ES-I3 (cell line): ENCODE data around the gene BHLHE40.

ENCODE experiments used
- H3K36me3 ChIP-seq: 2 replicates; pipeline ENCODE4 v1.6.1; 2013; ENCODE audit warnings: mild to moderate bottlenecking, low read length, control low read depth, moderate library complexity; ENCODE audit not compliant: insufficient read depth
- H3K4me1 ChIP-seq: 2 replicates; pipeline ENCODE4 v1.6.1; 2013; ENCODE audit warnings: mild to moderate bottlenecking, control low read depth, low read length; ENCODE audit not compliant: insufficient read depth
- H3K9ac ChIP-seq: 2 replicates; pipeline ENCODE4 v1.6.1; 2013; ENCODE audit warnings: low read depth, mild to moderate bottlenecking, low read length, moderate library complexity
- H3K9me3 ChIP-seq: 2 replicates; pipeline ENCODE4 v1.6.1; 2013; ENCODE audit warnings: mild to moderate bottlenecking, low read length, moderate library complexity; ENCODE audit not compliant: control insufficient read depth, insufficient read depth

Gene BHLHE40

DNA sequence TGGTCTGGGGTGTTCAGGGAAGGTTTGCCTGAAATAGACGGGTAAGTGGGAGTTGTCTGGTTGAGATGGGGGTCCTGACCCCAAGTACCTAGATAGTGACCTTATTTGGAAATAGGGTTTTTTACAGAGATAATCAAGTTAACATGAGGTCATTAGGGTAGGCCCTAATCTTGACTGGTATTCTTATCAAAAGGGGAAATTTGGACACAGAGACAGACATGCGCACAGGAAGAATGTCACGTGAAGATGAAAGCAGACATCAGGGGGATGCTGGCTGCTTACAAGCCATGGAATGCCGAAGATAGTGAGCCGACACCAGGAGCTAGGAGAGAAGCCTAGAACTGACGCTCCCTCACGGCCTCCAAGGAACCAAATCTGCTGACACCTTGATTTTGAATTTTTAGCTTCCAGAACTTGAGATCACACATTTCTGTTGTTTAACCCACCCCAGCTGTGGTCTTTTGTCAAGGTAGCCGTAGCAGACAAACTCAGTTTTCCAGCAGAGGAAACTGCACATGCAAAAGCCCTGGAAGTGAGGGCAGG, 17.1 kb downstream of the BHLHE40 start:
- Histone ChIP-seq H3K9ac (no peak overlapping the region), H3K36me3 (no peaks in the 10 kb centered on the region), H3K4me1 (peaks cover 33% of the 10 kb centered on the region), H3K9me3 (no peaks in the 10 kb centered on the region)

DNA sequence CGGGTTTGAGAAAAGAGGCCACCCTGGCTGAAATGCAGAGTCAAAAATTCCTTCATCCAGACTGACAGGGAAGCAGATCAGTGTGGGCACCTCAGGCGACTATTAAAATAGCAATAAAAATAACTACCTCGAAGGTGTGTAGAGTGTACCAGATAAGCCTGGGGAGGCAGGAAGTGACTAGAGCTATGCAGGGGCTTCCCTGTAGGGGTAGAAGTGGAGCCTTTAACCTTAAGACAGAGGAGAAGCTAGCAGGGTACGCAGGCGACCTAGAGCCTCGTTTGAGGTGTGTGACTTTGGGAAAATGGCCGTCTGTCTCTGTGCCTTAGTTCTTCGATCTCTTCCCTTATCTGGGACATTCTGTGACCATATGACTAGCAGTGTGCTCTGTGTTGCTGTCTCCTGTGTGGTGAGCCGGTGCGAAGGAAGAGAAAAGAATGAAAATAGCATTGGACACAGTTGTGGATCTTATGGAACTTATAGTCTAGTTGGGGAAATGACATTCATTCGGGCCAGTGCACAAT, 17.6 kb downstream of the BHLHE40 start:
- no peaks in the 10 kb centered on the region for H3K9me3 ChIP-seq
- H3K9ac ChIP-seq: no peak overlapping the region
- no peaks in the 10 kb centered on the region for H3K36me3 ChIP-seq
- peaks cover 33% of the 10 kb centered on the region for H3K4me1 ChIP-seq

DNA sequence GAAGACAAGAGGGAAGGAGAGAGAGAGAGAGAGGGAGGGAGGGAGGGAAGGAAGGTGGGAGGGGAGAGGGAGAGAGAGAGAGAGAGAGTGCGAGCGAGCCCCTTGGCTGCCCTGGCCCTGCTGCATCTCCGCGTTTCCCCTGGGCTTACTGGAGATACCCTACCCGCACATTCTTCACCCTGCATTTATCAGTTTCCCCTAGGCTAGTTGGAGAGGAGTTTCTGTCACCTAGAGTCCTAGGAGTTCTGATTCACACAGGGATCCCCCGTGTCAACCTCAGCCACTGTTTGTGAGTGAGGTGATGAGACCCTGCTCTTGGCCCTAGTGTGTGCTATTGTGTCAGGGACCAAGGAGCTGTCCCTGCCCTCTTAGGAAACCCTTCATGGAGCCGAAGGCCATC, 18.7 kb downstream of the BHLHE40 start:
- Histone ChIP-seq H3K4me1 (peaks cover 39% of the 10 kb centered on the region), H3K9me3 (no peaks in the 10 kb centered on the region), H3K9ac (no peak overlapping the region), H3K36me3 (no peaks in the 10 kb centered on the region)

DNA sequence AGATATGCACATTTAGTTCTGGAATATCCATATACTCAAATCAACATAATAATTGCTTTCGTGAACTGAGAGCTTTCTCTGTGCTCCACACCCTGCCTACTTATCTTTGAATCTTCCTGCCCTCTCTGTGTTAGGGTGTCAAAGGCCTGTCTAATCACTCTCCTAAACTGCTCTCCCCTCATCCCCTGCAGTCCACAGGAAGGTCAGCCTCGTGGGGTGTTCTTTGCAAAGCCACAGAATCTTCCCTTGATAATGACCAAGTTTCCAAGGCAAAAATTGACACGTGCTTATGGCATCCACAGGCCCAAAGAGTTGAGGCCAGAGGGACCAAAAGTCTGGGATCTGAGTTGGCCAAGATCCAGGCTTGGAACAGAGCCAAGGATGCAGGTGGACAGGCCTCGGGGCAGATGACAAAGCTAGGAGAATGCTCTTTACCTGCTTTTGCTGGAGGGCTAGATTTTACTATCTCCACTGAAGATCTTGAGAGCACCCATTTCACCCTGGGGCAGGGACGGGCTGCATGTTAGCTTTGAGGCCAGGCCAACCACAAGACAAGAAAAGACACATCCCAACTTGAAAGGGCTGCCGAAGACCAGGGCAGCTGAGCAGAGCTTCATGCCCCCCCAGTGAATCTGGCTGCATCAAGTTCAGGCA, 20.4 kb downstream of the BHLHE40 start:
- H3K9ac ChIP-seq: no peak overlapping the region

DNA sequence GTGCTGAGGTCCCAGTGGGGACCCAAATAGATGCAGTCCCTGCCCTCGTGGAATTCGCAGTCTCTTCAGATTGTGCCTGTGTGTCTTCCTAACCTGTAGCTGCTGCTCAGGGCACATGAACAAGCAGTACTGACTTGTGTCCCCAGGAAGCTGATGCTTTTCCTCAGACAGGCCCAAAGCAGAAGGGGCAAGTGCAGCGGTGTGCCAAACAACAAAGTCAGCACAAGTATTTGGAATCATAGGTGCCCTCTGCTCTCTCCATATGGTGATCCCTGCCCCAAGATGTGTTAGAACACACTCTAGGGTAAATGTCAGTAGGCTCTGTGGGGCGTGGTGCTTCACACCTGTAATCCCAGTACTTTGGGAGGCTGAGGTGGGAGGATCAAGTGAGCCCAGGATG, 21.9 kb downstream of the BHLHE40 start:
- peaks cover 24% of the 10 kb centered on the region for H3K4me1 ChIP-seq
- no peak overlapping the region for H3K9ac ChIP-seq
- H3K36me3 ChIP-seq: no peaks in the 10 kb centered on the region
- no peaks in the 10 kb centered on the region for H3K9me3 ChIP-seq

More for the DNA sequence above, 20.4 kb downstream of the BHLHE40 start:
- peaks cover 39% of the 10 kb centered on the region for H3K4me1 ChIP-seq
- no peaks in the 10 kb centered on the region for H3K9me3 ChIP-seq
- no peaks in the 10 kb centered on the region for H3K36me3 ChIP-seq

DNA sequence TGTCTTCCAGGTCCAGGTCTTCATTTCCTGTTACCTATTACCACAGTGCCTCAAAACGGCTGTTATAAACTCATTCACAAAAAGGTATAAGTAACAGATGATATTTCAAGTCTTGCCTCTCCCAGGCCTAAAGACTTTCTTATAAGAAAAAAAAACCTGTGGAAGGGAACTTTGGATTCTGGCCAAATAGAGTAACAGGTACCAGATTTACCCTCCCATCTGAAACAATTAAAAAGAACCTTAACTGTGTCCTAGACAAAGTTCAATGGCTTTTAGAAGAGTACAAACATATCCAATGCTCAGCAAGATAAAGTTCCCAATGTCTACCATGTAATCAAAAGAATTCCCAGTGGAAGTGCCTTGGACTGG, 22.6 kb downstream of the BHLHE40 start:
- Histone ChIP-seq H3K36me3 (no peaks in the 10 kb centered on the region), H3K4me1 (peaks cover 19% of the 10 kb centered on the region), H3K9me3 (no peaks in the 10 kb centered on the region), H3K9ac (no peak overlapping the region)

DNA sequence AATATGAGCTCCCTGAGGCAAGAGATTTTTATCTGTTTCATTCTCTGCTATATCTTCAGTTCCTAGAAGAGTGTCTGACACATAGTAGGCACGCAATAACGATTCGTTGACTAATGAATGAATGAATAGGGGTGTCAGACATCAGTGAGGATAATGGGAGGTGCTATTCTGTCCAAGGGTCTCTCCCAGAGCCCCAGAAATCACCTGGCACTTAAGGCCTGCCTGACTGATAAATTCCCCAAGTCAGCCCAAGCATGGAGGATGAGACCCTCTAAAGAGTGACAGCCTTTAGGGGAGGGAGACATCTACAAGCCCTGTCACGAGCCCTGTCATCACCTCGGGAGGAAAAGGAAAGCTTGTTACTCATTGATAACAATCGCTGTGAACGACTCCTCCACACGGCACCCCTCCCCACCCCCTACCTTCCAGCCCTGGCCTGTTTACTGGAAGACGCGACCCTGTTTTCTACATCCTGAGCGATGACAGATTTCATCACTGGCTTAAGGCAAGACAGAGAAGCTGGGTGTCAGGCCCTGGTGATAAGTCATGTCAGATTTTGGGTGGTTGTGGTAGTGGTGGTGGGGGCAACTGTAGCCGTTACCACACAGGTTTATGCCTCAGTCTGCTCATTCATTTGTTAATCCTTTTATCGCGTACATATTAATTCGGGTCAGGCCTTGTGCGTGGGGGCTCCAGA, 23.1 kb downstream of the BHLHE40 start:
- H3K9ac ChIP-seq: no peak overlapping the region
- H3K4me1 ChIP-seq: peaks cover 15% of the 10 kb centered on the region
- H3K9me3 ChIP-seq: no peaks in the 10 kb centered on the region
- H3K36me3 ChIP-seq: no peaks in the 10 kb centered on the region

DNA sequence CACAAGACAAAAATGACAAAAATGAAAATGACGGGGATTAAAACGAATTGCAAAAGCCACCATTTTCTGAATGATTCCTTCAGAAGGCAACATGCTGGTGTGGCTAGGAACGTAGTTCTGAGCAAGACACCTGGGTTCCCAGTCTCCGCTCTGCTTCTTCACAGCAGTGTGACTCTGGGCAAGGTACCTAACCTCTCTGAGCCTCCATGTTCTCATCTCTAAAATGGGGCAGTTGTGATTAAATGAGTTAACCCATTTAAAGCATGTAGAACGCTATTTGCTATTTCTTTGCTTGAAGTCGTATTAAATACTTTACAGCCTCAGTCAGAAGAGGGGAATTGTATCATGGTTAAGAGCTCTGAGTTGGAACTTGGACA, 23.6 kb downstream of the BHLHE40 start:
- peaks cover 15% of the 10 kb centered on the region for H3K4me1 ChIP-seq
- H3K9ac ChIP-seq: no peak overlapping the region
- no peaks in the 10 kb centered on the region for H3K9me3 ChIP-seq
- H3K36me3 ChIP-seq: no peaks in the 10 kb centered on the region

DNA sequence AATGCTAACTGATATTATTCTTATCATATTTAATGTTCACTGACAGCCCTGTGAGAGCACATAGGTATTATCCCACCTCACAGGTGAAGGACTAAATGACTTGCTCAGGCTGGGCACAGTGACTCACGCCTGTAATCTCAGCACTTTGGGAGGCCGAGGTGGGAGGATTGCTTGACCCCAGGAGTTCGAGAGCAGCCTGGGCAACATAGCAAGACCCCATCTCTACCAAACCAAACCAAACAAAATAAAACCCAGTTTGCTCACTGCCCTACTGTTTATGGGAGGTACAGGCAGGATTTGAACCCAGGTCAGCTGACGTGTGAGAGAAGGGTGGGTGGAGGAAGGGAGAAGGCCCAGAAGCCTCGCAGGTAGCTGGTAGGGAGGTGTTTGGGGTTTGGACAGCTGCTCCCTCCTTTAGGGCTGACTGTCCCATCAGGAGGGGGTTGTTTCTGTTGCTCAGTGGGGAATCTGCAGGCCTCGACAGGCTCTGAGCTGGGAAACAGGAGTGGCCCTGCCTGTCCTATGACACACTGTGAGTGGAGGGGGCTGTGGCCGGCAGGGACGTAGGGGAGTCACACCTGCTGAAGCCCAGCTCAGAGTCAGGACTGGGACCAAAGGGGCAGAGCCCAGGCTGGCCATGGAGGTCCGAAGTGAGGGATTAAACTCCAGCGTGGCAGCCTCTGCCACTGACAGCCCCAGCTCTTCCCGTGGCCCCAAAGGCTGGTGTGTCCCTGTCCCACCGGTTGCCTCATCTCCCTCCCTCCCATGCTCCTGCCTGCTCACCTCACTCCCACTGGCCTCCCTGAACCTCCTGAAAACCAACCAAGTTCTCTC, 25.3 kb downstream of the BHLHE40 start:
- Histone ChIP-seq H3K4me1 (peaks cover 14% of the 10 kb centered on the region), H3K36me3 (no peaks in the 10 kb centered on the region), H3K9ac (no peak overlapping the region), H3K9me3 (no peaks in the 10 kb centered on the region)

DNA sequence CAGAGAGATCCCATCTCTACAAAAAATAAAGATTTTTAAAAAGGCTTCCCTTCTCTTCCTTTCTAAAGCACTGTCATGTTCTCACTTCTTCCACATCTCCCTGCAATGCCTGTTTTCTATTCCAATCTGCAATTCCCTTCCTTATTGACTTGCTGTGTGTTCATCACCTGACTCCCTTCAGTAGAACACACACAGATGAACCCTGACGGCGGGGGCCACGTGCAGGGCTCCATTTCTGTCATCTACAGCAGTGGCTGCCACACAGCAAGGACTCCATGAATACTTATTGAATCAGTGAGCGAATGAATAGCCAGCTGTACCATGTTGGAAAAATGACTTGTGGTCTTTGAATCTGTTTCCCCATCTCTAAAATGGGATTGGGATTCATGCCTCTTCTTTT, 26.1 kb downstream of the BHLHE40 start:
- H3K36me3 ChIP-seq: no peaks in the 10 kb centered on the region
- peaks cover 8% of the 10 kb centered on the region for H3K4me1 ChIP-seq
- no peak overlapping the region for H3K9ac ChIP-seq
- no peaks in the 10 kb centered on the region for H3K9me3 ChIP-seq

DNA sequence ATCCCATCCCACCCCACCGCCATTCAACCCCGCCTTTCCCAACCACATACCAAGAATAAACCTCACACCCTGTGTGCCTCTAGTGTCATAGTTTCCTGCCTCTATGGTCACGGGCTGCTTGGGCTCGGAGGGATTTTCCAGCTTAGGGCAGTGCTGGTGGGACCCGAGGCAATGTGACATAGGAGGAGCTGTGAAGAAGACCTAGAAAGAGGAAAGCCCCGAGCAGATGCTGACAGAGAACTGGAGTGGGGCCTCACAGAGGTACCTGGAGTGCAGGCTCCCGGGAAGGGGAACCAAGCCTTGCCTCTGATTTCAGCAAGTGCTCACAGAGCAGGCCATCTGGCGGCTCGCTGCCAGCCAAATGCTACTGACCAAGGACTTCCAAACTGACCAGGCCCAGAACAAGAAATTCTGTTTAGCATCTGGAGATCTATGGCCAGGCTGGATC, 27.5 kb downstream of the BHLHE40 start:
- Histone ChIP-seq H3K36me3 (no peaks in the 10 kb centered on the region), H3K9ac (no peak overlapping the region), H3K4me1 (peaks cover 16% of the 10 kb centered on the region), H3K9me3 (no peaks in the 10 kb centered on the region)

DNA sequence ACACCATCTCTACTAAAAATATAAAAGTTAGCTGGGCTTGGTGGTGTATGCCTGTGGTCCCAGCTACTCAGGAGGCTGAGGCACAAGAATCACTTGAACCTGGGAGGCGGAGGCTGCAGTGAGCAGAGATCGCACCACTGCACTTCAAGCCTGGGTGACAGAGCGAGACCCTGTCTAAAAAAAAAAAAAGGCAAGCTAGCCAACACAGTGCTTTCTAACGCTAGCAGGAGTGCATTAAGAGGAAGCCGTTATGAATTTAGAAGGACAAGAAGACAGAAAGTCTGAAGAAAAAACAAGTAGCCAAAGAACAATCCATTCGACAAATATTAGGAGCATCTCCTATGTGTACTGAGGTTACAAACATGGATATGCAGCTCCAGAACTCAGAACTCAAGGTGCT, 28.6 kb downstream of the BHLHE40 start:
- H3K36me3 ChIP-seq: no peaks in the 10 kb centered on the region
- H3K9ac ChIP-seq: no peak overlapping the region; the same call in 1 of the 2 replicates
- peaks cover 11% of the 10 kb centered on the region for H3K4me1 ChIP-seq
- H3K9me3 ChIP-seq: no peaks in the 10 kb centered on the region

DNA sequence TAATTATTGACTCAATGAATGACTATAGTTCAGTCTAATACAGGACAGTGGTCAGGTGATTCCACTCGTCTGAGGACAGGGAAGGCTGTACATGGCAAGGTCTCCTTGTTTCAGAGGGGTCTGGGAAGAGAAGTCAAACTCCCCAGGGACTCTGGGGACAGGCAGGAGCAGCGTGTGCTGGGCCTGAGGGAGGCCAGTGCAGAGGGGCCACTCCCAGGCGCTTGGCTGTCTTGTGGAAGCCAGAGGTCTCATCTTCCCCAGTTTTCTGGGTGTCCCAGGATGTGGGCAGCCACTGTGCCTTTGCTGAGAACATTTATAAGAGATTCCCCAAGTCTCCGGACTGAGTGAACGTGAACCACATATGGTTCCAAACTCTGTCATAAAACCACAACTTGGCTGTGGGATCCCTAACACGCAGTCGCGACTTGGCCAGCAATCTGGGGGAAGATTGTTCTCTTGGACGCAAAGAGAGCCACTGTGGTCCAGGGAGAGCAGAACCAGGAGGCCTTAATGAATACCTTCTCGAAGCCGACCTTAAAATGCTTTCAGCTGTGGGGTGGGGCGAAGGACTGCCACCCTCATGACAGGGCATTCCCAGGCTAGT, 30.4 kb downstream of the BHLHE40 start:
- H3K9ac ChIP-seq: no peak overlapping the region
- no peaks in the 10 kb centered on the region for H3K9me3 ChIP-seq
- peaks cover 20% of the 10 kb centered on the region; the same call in 1 of the 2 replicates for H3K4me1 ChIP-seq
- H3K36me3 ChIP-seq: no peaks in the 10 kb centered on the region

DNA sequence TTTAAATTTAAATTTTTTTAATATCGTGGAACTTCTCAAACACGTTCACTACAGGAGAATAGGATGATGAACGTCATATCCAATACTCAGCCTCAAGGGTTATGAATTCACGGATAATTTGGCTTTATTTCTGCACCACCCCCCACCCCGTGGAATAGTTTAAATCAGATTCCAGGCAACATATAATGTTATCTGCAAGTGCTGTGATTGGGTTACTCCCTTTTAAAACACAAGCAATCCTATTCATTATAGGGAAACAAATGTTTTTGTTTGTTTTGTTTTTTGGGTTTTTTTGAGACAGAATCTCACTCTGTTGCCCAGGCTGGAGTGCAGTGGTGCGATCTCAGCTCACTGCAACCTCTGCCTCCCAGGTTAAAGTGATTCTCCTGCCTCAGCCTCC, 30.9 kb downstream of the BHLHE40 start:
- Histone ChIP-seq H3K9ac (no peak overlapping the region), H3K36me3 (no peaks in the 10 kb centered on the region), H3K4me1 (peaks cover 22% of the 10 kb centered on the region; the same call in 1 of the 2 replicates), H3K9me3 (no peaks in the 10 kb centered on the region)
